ENCODE results near the gene ZBTB33.

DNA sequence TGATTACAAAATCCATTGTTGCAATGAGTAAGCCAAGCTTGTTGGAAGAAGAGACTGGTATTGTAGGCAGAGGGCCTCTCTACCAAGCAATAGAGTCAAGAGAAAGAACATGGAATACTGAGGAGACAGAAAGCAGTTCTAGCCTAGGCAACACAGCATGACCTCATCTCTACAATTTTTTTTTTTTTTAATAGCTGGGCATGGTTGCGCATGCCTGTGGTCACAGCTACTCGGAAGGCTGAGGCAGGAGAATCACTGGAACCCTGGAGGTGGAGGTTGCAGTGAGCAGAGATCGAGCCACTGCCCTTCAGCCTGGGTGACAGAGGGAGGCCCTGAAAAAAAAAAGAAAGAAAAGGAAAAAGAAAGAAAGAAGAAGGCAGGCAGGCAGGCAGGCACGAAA lies 11.7 kb upstream of the ZBTB33 start:
- TF ChIP-seq POLR2A (IDR thresholded peaks at IDR 0.05; ENCODE audit: low read length) (no peak), GATA1 (IDR thresholded peaks at IDR 0.05; ENCODE audit: low read depth, low read length) (no peak)

All from erythroblast (primary cell).